ENCODE measurements around the gene NHS.

The NHS gene

GRCh38 chrX:17413228-17413627, 38.2 kb downstream of the NHS start:
- Mint-ChIP-seq H3K4me1 (ENCODE audit: low read depth in 2 of 2) (no peaks in the 10 kb centered on the region), H3K36me3 (ENCODE audit: insufficient read depth) (no peaks in the 10 kb centered on the region), H3K4me3 (no peak overlapping the region), H3K27me3 (peaks cover 0 to 9% of the 10 kb centered on the region in 2 donors), H3K9me3 (no peaks in the 10 kb centered on the region), H3K27ac (no peak overlapping the region)
- no peak for DNase-seq
- ATAC-seq (replicated peaks): no peak

- DNase-seq: no peak
- no peak overlapping the region for H3K27ac Mint-ChIP-seq
- no peaks in the 10 kb centered on the region for H3K36me3 Mint-ChIP-seq (ENCODE audit: insufficient read depth)
- H3K27me3 Mint-ChIP-seq: peaks cover 0 to 9% of the 10 kb centered on the region in 2 donors
- no peak overlapping the region for H3K4me3 Mint-ChIP-seq
- no peaks in the 10 kb centered on the region for H3K9me3 Mint-ChIP-seq
- H3K4me1 Mint-ChIP-seq (ENCODE audit: low read depth in 2 of 2): no peaks in the 10 kb centered on the region
- no peak for ATAC-seq (replicated peaks)
Measured at GRCh38 chrX:17414027-17414658, 39.1 kb downstream of the NHS start.

DNA sequence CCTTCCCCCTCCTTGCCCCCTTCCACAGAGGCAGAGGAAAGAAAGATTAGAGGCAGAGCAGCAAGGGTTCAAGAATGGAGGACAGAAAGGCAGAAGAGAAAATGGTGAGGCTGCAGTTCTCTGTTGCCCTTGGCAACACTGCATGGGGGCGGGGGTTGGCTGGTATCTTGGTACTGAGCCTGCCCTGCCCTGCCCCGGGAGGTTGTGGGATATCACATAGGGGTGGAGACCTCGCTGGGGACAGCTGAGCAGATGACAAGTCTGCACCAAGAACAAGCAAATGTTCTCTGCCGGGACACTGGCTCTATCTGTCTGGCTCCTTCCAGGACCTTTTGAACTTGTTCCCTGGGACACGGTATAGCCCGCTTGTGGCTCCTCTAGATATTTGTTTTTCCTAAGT, 39.8 kb downstream of the NHS start:
- Mint-ChIP-seq H3K9me3 (no peaks in the 10 kb centered on the region), H3K27me3 (peaks cover 0 to 9% of the 10 kb centered on the region in 2 donors), H3K4me1 (ENCODE audit: low read depth in 2 of 2) (no peaks in the 10 kb centered on the region), H3K4me3 (no peak overlapping the region), H3K27ac (no peak overlapping the region), H3K36me3 (ENCODE audit: insufficient read depth) (no peaks in the 10 kb centered on the region)
- DNase-seq: no peak
- no peak for ATAC-seq (replicated peaks)

DNA sequence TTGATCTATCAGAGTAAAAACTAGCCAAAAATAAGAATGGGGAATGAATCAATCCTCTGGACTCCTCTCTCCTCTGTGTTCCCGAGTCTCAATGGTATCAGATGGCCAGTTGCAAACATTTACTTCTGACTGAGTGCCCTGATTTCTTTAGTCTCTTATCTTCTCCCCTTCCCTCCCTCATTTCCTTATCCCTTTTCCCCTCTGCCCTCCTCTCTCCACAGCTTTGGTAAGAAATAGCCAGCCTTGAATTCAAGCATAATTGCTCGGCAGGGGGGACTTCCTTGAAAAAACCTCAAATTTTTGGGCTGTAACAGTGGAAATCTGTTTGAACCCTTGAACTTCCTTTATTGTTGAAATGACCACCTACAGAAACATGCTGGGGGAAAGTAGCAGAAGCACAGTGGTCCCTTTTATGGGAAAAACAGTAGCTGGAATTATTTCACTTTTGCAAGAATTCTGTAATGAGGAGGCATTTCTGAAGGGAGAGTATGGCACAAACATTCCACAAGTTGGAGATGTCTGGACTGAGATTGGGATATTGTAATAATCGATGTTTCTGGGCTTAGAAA, 40.3 kb downstream of the NHS start:
- no peaks in the 10 kb centered on the region for H3K4me1 Mint-ChIP-seq (ENCODE audit: low read depth in 2 of 2)
- ATAC-seq (replicated peaks) (no peak), DNase-seq (no peak)
- peaks cover 4 to 9% of the 10 kb centered on the region in 2 donors for H3K27me3 Mint-ChIP-seq
- no peak overlapping the region for H3K4me3 Mint-ChIP-seq
- H3K9me3 Mint-ChIP-seq: no peaks in the 10 kb centered on the region
- no peaks in the 10 kb centered on the region for H3K36me3 Mint-ChIP-seq (ENCODE audit: insufficient read depth)
- H3K27ac Mint-ChIP-seq: no peak overlapping the region

DNA sequence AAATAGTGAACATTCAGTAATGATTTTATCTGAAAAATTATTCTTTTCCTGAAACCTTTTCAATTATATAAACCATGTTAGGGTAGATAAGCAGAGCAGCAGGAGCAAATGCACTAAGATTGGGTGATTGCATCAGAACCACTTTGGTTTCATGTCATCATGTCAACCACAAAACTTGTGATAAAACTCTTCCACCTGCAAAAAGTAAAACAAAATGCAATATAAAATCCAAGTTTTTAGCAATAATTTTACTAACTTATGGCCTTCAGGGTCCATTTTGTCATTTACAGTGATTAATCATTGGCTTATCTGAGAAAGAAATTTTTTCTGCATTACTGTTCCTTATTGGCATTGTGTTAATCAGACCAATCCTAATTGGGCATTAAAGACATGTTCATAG, 42.4 kb downstream of the NHS start:
- H3K27ac Mint-ChIP-seq: no peak overlapping the region
- H3K27me3 Mint-ChIP-seq: peaks cover 5 to 9% of the 10 kb centered on the region in 2 donors
- H3K9me3 Mint-ChIP-seq: no peaks in the 10 kb centered on the region
- no peaks in the 10 kb centered on the region for H3K4me1 Mint-ChIP-seq (ENCODE audit: low read depth in 2 of 2)
- no peak for ATAC-seq (replicated peaks)
- DNase-seq: no peak
- peaks cover 4% of the 10 kb centered on the region for H3K36me3 Mint-ChIP-seq (ENCODE audit: insufficient read depth)
- H3K4me3 Mint-ChIP-seq: no peak overlapping the region

DNA sequence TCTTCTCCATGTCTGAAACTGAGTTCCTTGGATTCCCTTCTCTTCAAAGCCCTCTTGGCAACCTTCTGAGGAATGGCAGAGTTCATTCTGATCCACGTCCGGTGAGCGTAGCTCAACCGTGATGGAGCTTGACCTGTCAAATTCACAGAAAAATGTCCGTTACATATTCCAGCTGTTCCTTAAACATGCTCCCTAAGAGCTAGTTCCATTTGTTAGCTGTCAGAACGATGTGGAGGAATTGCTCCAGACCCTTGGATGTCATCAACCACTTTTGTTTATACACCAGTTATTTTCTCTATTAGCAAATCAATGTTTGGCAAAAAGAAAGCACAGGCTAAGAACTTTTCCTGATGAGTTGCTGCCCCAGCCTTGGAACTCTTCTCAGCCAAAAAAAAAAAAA, 50.1 kb downstream of the NHS start:
- ATAC-seq (replicated peaks) (no peak), DNase-seq (no peak)
- no peaks in the 10 kb centered on the region for H3K4me1 Mint-ChIP-seq (ENCODE audit: low read depth in 2 of 2)
- no peak overlapping the region for H3K4me3 Mint-ChIP-seq
- peaks cover 4% of the 10 kb centered on the region for H3K36me3 Mint-ChIP-seq (ENCODE audit: insufficient read depth)
- H3K27me3 Mint-ChIP-seq: peaks cover 0 to 3% of the 10 kb centered on the region in 2 donors
- no peaks in the 10 kb centered on the region for H3K9me3 Mint-ChIP-seq
- no peak overlapping the region for H3K27ac Mint-ChIP-seq

GRCh38 chrX:17425551-17425950, 50.6 kb downstream of the NHS start:
- no peaks in the 10 kb centered on the region for H3K9me3 Mint-ChIP-seq
- H3K4me3 Mint-ChIP-seq: no peak overlapping the region
- no peak overlapping the region for H3K27ac Mint-ChIP-seq
- peaks cover 4% of the 10 kb centered on the region for H3K36me3 Mint-ChIP-seq (ENCODE audit: insufficient read depth)
- DNase-seq: no peak
- no peaks in the 10 kb centered on the region for H3K4me1 Mint-ChIP-seq (ENCODE audit: low read depth in 2 of 2)
- ATAC-seq (replicated peaks): no peak
- H3K27me3 Mint-ChIP-seq: no peaks in the 10 kb centered on the region

DNA sequence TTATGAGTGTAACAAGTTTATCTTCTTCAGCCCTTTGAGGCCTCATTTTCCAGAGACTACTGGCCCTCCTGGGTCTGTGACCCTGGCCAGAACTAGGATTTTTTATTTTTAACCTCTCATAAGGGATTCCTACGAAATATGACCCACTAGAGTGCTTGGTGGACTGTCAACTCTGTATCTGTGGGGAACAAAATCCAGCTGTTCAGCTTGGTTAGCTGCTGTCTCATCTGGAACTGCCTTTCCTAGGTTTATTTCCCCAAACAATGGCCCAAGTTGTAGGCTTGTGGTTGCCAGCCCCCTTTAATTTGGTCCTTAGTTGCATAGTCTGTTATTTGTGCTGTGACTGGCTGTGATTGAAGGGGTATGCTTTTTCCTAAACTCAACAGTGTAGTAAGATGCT, 56.2 kb downstream of the NHS start:
- Mint-ChIP-seq H3K36me3 (ENCODE audit: insufficient read depth) (no peaks in the 10 kb centered on the region), H3K27me3 (peaks cover 0 to 8% of the 10 kb centered on the region in 2 donors), H3K9me3 (no peaks in the 10 kb centered on the region), H3K27ac (no peak overlapping the region), H3K4me1 (ENCODE audit: low read depth in 2 of 2) (no peaks in the 10 kb centered on the region), H3K4me3 (no peak overlapping the region)
- ATAC-seq (replicated peaks) (no peak), DNase-seq (no peak)

- ATAC-seq (replicated peaks) (no peak), DNase-seq (no peak)
- Mint-ChIP-seq H3K9me3 (no peaks in the 10 kb centered on the region), H3K27ac (no peak overlapping the region), H3K4me3 (no peak overlapping the region), H3K27me3 (peaks cover 0 to 8% of the 10 kb centered on the region in 2 donors), H3K4me1 (ENCODE audit: low read depth in 2 of 2) (no peaks in the 10 kb centered on the region), H3K36me3 (ENCODE audit: insufficient read depth) (no peaks in the 10 kb centered on the region)
Measured at GRCh38 chrX:17432158-17432557, 57.2 kb downstream of the NHS start.

DNA sequence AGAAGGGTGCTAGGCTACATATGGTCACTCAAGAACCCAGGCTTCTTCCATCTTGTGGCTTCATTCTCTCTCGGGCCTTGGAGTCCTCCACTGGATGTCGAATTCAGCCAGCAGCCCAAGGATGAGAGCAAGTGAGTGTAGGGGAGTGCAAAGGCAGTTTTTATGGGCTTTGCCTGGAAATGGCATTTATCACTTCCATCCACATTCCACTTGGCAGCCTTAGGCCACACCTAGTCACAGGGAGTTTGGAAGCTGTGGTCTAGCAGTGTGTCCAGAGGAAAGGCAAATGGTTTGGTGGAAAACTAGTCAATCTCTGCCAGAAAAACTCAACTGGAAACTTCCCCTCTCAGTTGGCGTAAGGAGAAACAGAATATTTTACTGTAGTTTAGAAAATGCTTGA, 59.0 kb downstream of the NHS start:
- no peak for DNase-seq
- no peak overlapping the region for H3K27ac Mint-ChIP-seq
- H3K36me3 Mint-ChIP-seq (ENCODE audit: insufficient read depth): no peaks in the 10 kb centered on the region
- peaks cover 0 to 8% of the 10 kb centered on the region in 2 donors for H3K27me3 Mint-ChIP-seq
- no peak for ATAC-seq (replicated peaks)
- H3K9me3 Mint-ChIP-seq: no peaks in the 10 kb centered on the region
- no peak overlapping the region for H3K4me3 Mint-ChIP-seq
- no peaks in the 10 kb centered on the region for H3K4me1 Mint-ChIP-seq (ENCODE audit: low read depth in 2 of 2)

DNA sequence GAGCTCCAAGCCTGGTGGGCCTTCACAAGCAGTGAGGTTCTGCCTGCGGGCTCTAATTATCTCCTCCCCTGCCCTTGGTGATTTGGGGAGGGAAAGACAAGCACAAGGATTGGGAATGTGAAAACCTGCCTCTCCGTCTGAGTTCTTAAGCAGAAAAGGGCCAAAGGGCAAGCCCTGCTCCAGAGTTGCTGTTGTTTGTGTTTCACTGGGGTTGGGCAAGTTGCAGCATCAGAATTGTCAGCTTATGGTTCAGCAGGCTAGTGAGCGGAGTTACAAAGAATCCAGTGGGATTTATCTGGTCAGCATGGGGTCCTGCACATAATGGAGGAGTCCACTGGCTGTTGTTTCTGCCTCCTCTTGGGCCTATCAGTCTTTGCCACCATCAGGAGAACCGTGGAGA, 60.5 kb downstream of the NHS start:
- Mint-ChIP-seq H3K36me3 (ENCODE audit: insufficient read depth) (no peaks in the 10 kb centered on the region), H3K4me3 (no peak overlapping the region), H3K27ac (no peak overlapping the region), H3K9me3 (no peaks in the 10 kb centered on the region), H3K4me1 (ENCODE audit: low read depth in 2 of 2) (no peaks in the 10 kb centered on the region), H3K27me3 (peaks cover 0 to 8% of the 10 kb centered on the region in 2 donors)
- DNase-seq: no peak
- no peak for ATAC-seq (replicated peaks)

GRCh38 chrX:17438221-17438620, 63.2 kb downstream of the NHS start:
- Mint-ChIP-seq H3K4me1 (ENCODE audit: low read depth in 2 of 2) (no peaks in the 10 kb centered on the region), H3K27ac (no peak overlapping the region), H3K27me3 (peaks cover 0 to 8% of the 10 kb centered on the region in 2 donors), H3K4me3 (no peak overlapping the region), H3K36me3 (ENCODE audit: insufficient read depth) (no peaks in the 10 kb centered on the region), H3K9me3 (no peaks in the 10 kb centered on the region)
- no peak for DNase-seq
- ATAC-seq (replicated peaks): no peak

DNA sequence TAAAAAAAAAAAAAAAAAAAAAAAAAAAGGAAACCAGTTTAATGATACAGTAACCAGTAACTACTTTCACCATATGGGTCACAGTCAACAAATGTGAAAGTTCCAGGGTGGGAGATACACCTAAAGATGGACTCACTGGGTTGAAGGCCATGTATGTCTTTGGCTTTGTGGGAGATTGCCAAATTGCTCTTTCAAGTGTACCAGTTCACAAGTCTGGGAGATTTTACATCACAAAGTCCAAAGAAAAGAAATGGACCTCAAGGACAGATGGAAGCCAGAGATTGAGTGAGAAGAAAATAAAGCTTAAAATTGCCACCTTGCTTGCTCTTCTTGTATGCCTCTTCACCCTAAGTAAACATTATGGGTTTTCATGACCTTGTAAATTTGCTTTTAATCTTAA, 65.3 kb downstream of the NHS start:
- Mint-ChIP-seq H3K9me3 (no peaks in the 10 kb centered on the region), H3K27ac (no peak overlapping the region), H3K27me3 (no peaks in the 10 kb centered on the region), H3K36me3 (ENCODE audit: insufficient read depth) (no peaks in the 10 kb centered on the region), H3K4me3 (no peak overlapping the region), H3K4me1 (ENCODE audit: low read depth in 2 of 2) (no peaks in the 10 kb centered on the region)
- no peak for DNase-seq
- ATAC-seq (replicated peaks): no peak

DNA sequence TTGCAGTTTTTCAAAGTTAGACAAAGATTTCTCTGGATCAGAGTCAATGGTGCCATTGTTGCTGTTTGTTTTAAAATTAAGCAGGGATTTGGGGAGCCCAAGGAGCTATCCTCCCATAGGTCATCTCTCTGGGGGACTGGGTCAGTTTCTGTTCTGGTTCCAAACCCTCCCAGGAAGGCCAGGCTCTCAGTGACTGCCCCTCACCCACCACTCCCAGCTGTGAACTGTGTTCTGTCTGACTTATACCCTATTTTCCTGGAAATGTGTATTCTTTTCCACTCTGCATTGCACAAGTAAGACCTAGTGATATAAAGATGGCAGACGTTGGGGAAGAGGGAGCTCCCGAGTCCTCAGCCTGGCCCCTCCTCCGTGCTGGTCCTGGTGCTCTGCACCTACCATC, 65.8 kb downstream of the NHS start:
- Mint-ChIP-seq H3K27me3 (no peaks in the 10 kb centered on the region), H3K27ac (no peak overlapping the region), H3K9me3 (no peaks in the 10 kb centered on the region), H3K4me1 (ENCODE audit: low read depth in 2 of 2) (no peaks in the 10 kb centered on the region), H3K36me3 (ENCODE audit: insufficient read depth) (no peaks in the 10 kb centered on the region), H3K4me3 (no peak overlapping the region)
- ATAC-seq (replicated peaks) (no peak), DNase-seq (no peak)

Measured in effector memory CD8-positive, alpha-beta T cell (primary cell).